Measurements from ENCODE around the gene CDT1.
A peak's percentile ranks its signal among the peaks of the same experiment; 100 is the strongest.
"Not testable (repeated sequence)": the region's sequence is repeated elsewhere in the genome, so short reads cannot be mapped to it uniquely, and the experiment has no call there.

CDT1 gene

GRCh38 chr16:88771294-88771772 is 32.3 kb upstream of the CDT1 start:
- Mint-ChIP-seq H3K27ac (no peak overlapping the region), H3K9me3 (no peaks in the 10 kb centered on the region), H3K36me3 (ENCODE audit: low read depth) (no peaks in the 10 kb centered on the region), H3K4me1 (peaks cover 63% of the 10 kb centered on the region), H3K4me3 (peak overlapping the region; percentile 52), H3K27me3 (ENCODE audit: low read depth, poor library complexity) (peaks cover 15% of the 10 kb centered on the region)
- no peak for DNase-seq
- no peak for TF ChIP-seq CTCF (IDR thresholded peaks at IDR 0.05)

GRCh38 chr16:88771781-88772180 is 31.8 kb upstream of the CDT1 start:
- H3K27ac Mint-ChIP-seq; H3K9me3 Mint-ChIP-seq; DNase-seq; H3K4me3 Mint-ChIP-seq; H3K36me3 Mint-ChIP-seq (ENCODE audit: low read depth): not testable (repeated sequence)
- H3K27me3 Mint-ChIP-seq (ENCODE audit: low read depth, poor library complexity): peaks cover 19% of the 10 kb centered on the region
- peaks cover 61% of the 10 kb centered on the region for H3K4me1 Mint-ChIP-seq

- no peaks in the 10 kb centered on the region for H3K36me3 Mint-ChIP-seq (ENCODE audit: low read depth)
- H3K27me3 Mint-ChIP-seq (ENCODE audit: low read depth, poor library complexity): peaks cover 26% of the 10 kb centered on the region
- no peaks in the 10 kb centered on the region for H3K9me3 Mint-ChIP-seq
- H3K4me1 Mint-ChIP-seq: peaks cover 63% of the 10 kb centered on the region
- DNase-seq: peak; percentile 62
- peak overlapping the region; percentile 34 for H3K4me3 Mint-ChIP-seq
- no peak for TF ChIP-seq CTCF (IDR thresholded peaks at IDR 0.05)
- H3K27ac Mint-ChIP-seq: no peak overlapping the region
Measured at GRCh38 chr16:88772871-88773811, 30.4 kb upstream of the CDT1 start.

GRCh38 chr16:88773812-88774291 is 29.7 kb upstream of the CDT1 start:
- Mint-ChIP-seq H3K36me3 (ENCODE audit: low read depth) (no peaks in the 10 kb centered on the region), H3K27ac (no peak overlapping the region), H3K4me1 (peaks cover 69% of the 10 kb centered on the region), H3K27me3 (ENCODE audit: low read depth, poor library complexity) (peaks cover 26% of the 10 kb centered on the region), H3K4me3 (no peak overlapping the region), H3K9me3 (no peaks in the 10 kb centered on the region)
- DNase-seq: peak; percentile 75
- no peak for TF ChIP-seq CTCF (IDR thresholded peaks at IDR 0.05)

GRCh38 chr16:88774544-88775393 is 28.8 kb upstream of the CDT1 start:
- peaks cover 26% of the 10 kb centered on the region for H3K27me3 Mint-ChIP-seq (ENCODE audit: low read depth, poor library complexity)
- no peak for TF ChIP-seq CTCF (IDR thresholded peaks at IDR 0.05)
- H3K27ac Mint-ChIP-seq: no peak overlapping the region
- H3K4me1 Mint-ChIP-seq: peaks cover 69% of the 10 kb centered on the region
- DNase-seq: no peak
- no peaks in the 10 kb centered on the region for H3K36me3 Mint-ChIP-seq (ENCODE audit: low read depth)
- no peak overlapping the region for H3K4me3 Mint-ChIP-seq
- no peaks in the 10 kb centered on the region for H3K9me3 Mint-ChIP-seq

GRCh38 chr16:88775825-88776224 is 27.8 kb upstream of the CDT1 start:
- Mint-ChIP-seq H3K27me3 (ENCODE audit: low read depth, poor library complexity) (peaks cover 28% of the 10 kb centered on the region), H3K4me1 (peaks cover 66% of the 10 kb centered on the region), H3K4me3 (no peak overlapping the region), H3K27ac (no peak overlapping the region), H3K9me3 (no peaks in the 10 kb centered on the region), H3K36me3 (ENCODE audit: low read depth) (no peaks in the 10 kb centered on the region)
- DNase-seq: no peak
- no peak for TF ChIP-seq CTCF (IDR thresholded peaks at IDR 0.05)
